Neural cell (in vitro differentiated cells): ENCODE results near the gene C22orf31.

ENCODE experiments used
- EP300 ChIP-seq: fragments of 450-650 bp; conservative IDR thresholded peaks from 2 replicates; pipeline ENCODE4 v1.6.1; 2014; ENCODE audit warnings: antibody characterized with exemption, mild to moderate bottlenecking, moderate library complexity; ENCODE audit not compliant: poor library complexity, severe bottlenecking
- EZH2 ChIP-seq: fragments of 200-600, 300-800 bp; shearing (Covaris generic), sonication (generic); IDR thresholded peaks from 2 replicates; pipeline ENCODE4 v1.6.1; 2014; ENCODE audit warnings: antibody characterized with exemption, low read length, borderline replicate concordance, mild to moderate bottlenecking; ENCODE audit not compliant: insufficient read depth, poor library complexity, severe bottlenecking
- MXI1 ChIP-seq: fragments of 450-650 bp; conservative IDR thresholded peaks from 2 replicates; pipeline ENCODE4 v1.6.1; 2014; ENCODE audit warnings: antibody characterized with exemption, mild to moderate bottlenecking; ENCODE audit not compliant: poor library complexity, severe bottlenecking
- POLR2AphosphoS5 ChIP-seq: IDR thresholded peaks from 2 replicates; pipeline ENCODE4 v1.6.1; 2012
- RAD21 ChIP-seq: fragments of 450-650 bp; conservative IDR thresholded peaks from 2 replicates; pipeline ENCODE4 v1.6.1; 2014; ENCODE audit warnings: antibody characterized with exemption, mild to moderate bottlenecking, moderate library complexity
- SMC3 ChIP-seq: fragments of 450-650 bp; conservative IDR thresholded peaks from 2 replicates; pipeline ENCODE4 v1.6.1; 2014; ENCODE audit warnings: antibody characterized with exemption, mild to moderate bottlenecking, moderate library complexity; ENCODE audit not compliant: poor library complexity
- TAF1 ChIP-seq: IDR thresholded peaks from 2 replicates; pipeline ENCODE4 v1.6.1; 2012; ENCODE audit warnings: low read depth
- TF ChIP-seq, protein P1 (sequence below): fragments of 450-650 bp; IDR thresholded peaks from 2 replicates; pipeline ENCODE4 v1.5.1; 2014; ENCODE audit warnings: antibody characterized with exemption, mild to moderate bottlenecking, moderate library complexity; ENCODE audit not compliant: poor library complexity, severe bottlenecking
- TF ChIP-seq, protein P2 (sequence below): IDR thresholded peaks from 2 replicates; pipeline ENCODE4 v1.6.1; 2012; ENCODE audit warnings: borderline replicate concordance

DNA sequence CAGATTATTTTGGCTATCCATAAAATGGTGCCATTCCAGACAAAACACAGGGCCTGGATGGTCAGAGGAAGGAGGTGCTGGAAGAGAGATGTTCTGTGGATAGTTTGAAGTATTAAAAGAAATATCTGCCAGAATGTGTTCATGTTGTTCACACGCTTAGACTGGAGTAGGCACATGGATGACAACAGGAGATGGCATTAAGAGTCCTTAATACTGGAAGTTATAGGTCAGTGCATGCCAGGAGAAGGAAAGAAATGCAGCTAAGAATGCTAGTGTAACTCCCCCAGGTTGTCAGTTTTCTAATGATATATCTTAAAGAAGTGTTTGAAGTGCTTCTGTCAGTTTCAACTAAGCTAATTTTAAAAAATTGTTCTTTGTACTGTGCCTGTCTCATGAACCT is 31.4 kb upstream of the C22orf31 start:
- TF ChIP-seq, protein P1, sequence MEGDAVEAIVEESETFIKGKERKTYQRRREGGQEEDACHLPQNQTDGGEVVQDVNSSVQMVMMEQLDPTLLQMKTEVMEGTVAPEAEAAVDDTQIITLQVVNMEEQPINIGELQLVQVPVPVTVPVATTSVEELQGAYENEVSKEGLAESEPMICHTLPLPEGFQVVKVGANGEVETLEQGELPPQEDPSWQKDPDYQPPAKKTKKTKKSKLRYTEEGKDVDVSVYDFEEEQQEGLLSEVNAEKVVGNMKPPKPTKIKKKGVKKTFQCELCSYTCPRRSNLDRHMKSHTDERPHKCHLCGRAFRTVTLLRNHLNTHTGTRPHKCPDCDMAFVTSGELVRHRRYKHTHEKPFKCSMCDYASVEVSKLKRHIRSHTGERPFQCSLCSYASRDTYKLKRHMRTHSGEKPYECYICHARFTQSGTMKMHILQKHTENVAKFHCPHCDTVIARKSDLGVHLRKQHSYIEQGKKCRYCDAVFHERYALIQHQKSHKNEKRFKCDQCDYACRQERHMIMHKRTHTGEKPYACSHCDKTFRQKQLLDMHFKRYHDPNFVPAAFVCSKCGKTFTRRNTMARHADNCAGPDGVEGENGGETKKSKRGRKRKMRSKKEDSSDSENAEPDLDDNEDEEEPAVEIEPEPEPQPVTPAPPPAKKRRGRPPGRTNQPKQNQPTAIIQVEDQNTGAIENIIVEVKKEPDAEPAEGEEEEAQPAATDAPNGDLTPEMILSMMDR = no peak
- TF ChIP-seq EZH2 (no peak), POLR2AphosphoS5 (no peak), SMC3 (no peak), MXI1 (no peak), RAD21 (no peak), TAF1 (no peak), EP300 (no peak)
- TF ChIP-seq, protein P2, sequence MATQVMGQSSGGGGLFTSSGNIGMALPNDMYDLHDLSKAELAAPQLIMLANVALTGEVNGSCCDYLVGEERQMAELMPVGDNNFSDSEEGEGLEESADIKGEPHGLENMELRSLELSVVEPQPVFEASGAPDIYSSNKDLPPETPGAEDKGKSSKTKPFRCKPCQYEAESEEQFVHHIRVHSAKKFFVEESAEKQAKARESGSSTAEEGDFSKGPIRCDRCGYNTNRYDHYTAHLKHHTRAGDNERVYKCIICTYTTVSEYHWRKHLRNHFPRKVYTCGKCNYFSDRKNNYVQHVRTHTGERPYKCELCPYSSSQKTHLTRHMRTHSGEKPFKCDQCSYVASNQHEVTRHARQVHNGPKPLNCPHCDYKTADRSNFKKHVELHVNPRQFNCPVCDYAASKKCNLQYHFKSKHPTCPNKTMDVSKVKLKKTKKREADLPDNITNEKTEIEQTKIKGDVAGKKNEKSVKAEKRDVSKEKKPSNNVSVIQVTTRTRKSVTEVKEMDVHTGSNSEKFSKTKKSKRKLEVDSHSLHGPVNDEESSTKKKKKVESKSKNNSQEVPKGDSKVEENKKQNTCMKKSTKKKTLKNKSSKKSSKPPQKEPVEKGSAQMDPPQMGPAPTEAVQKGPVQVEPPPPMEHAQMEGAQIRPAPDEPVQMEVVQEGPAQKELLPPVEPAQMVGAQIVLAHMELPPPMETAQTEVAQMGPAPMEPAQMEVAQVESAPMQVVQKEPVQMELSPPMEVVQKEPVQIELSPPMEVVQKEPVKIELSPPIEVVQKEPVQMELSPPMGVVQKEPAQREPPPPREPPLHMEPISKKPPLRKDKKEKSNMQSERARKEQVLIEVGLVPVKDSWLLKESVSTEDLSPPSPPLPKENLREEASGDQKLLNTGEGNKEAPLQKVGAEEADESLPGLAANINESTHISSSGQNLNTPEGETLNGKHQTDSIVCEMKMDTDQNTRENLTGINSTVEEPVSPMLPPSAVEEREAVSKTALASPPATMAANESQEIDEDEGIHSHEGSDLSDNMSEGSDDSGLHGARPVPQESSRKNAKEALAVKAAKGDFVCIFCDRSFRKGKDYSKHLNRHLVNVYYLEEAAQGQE = no peak
